HG03354 (cell line): ENCODE results near the gene VSTM2B.
"Not testable (repeated sequence)": the region's sequence is repeated elsewhere in the genome, so short reads cannot be mapped to it uniquely, and the experiment has no call there.

ENCODE experiments used
- ATAC-seq: cut with Tn5 transposase; IDR thresholded peaks from one replicate; pipeline ENCODE4 v1.9.1; 2021; ENCODE audit warnings: mild to moderate bottlenecking; ENCODE audit not compliant: unreplicated experiment, poor library complexity, severe bottlenecking

VSTM2B gene

DNA sequence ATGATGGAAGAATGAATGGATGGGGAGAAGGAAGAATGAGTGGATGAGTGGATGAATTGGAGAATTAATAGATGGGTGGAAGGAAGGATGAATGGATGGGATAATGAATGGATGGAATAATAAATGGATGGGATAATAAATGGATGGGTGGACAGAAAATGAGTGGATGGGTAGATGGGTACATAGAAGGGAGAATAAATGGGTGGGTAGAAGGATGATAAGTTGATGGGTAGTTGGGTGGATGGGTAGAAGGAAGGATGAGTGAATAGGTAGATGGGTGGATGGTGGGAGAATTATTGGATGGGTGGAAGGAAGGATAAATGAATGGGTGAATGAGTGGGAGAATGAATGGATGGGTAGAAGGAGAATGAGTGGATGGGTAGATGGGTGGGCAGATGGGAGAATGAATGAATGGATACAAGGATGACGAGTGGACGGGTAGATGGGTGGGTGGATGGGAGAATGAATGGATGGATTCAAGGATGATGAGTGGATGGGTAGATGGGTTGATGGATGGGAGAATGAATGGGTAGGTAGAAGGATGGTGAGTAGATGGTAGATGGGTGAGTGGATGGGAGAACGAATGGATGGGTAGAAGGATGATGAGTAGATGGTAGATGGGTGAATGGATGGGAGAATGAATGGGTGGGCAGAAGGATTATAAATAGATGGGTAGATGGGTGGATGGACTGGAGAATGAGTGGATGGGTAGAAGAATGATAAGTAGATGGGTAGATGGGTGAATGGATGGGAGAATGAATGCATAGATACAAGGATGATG lies 15.9 kb downstream of the VSTM2B start:
- ATAC-seq, result no peak

DNA sequence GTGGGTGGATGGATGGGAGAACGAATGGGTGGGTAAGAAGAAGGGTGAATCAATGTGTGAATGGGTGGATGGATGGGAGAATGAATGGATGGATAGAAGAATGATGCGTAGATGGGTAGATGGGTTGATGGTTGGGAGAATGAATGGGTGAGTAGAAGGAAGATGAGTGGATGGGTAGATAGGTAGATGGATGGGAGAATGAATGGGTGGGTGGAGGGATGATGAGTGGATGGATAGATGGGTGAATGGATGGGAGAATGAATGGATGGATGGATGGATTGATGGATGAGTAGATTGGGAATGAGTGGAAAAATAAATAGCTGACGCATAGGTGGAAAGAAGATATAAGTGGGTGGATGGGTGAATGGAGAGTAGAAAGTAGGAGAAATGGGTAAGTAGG lies 16.5 kb downstream of the VSTM2B start:
- no peak for ATAC-seq

- no peak for ATAC-seq
Observed at GRCh38 chr19:29542776-29543175, 17.0 kb downstream of the VSTM2B start.

GRCh38 chr19:29543381-29543780 lies 17.6 kb downstream of the VSTM2B start:
- ATAC-seq, result no peak

DNA sequence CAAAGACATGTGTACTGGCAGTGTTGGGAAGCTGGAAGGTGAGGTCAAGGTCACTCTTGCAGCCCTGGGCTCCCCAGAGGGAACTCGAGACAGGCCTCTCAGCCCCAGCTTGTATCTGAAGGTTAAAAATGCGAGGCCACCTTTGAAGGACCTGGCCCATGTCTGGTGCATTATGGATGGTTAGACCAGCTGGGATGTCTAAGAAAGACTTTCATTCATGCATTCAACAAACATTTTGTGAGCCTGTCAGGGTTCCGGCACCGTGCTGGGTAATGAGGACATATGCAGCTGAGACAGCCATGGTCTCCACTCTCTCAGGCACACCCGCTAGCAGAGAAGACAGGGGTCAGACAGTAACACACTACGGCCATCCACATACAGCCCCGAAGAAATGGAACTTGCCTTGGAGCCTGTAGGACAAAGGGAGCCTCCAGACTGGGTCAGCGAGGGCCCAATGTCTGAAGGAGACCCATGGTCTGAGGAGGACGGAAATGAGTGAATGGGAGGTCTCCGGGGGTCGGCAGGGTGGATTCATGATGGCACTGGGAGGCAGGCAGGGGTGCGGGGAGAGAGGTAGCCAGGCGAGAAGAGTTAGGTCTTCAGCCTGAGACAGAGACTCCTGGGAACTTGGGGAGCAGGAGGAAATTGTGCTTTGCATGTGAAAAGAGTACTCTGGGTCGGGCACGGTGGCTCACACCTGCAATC lies 19.0 kb downstream of the VSTM2B start:
- no peak for ATAC-seq

- ATAC-seq, result not testable (repeated sequence)
Observed at GRCh38 chr19:29545447-29545846, 19.7 kb downstream of the VSTM2B start.

- ATAC-seq, result no peak
Observed at GRCh38 chr19:29545866-29546582, 20.2 kb downstream of the VSTM2B start.

DNA sequence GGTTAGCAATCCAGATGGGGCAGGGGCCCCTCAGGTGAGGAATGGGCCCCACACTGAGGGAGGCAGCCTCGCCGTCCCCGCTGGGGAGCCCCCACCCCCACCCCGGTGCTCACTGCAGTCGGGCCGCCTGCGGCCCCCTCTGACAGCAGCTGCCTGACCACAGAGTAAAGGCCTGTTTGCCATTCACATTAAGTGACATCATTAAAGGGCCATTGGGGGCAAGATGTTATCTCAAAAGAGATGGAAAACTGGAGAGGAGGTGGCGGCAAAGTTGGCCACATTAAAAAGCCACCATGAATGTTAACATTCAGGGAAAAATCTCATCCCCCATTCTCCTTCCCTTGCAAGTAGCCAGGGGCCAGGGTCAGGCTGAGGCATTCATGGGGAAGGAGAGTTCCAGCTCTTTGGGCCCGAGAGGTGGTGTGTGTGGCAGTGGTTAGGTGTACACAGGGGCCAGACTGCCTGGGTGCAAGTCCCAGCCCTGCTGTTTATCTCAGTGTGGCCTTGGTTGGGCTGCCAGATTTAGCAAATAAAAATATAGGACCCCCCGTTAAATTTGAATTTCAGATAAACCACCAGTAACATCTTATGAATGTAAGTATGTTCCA lies 20.9 kb downstream of the VSTM2B start:
- ATAC-seq, result no peak

GRCh38 chr19:29547361-29547960 lies 21.7 kb downstream of the VSTM2B start:
- no peak for ATAC-seq

- no peak for ATAC-seq
Observed at GRCh38 chr19:29547981-29548380, 22.2 kb downstream of the VSTM2B start.

GRCh38 chr19:29548483-29549085 lies 22.8 kb downstream of the VSTM2B start:
- no peak for ATAC-seq

GRCh38 chr19:29549105-29550070 lies 23.6 kb downstream of the VSTM2B start:
- no peak for ATAC-seq

DNA sequence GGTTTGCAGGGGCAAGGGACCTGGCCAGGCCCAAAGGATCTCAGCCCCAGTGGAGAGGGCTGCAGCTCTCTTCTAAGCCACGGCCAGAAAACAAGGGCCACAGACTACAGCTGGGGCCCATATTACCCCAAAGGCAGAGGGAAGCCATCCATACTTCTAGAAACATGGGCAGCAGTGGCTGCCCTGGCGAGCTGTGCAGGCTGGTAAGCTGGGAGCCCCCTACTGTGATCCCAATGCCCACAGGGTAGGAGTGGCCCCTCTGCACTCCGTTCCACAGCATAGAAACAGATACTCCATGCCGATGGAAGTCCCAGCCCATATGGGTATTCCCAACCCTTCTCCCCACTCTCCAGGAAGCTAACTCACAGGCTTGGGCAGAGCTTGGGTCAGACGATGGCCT lies 25.1 kb downstream of the VSTM2B start:
- no peak for ATAC-seq

DNA sequence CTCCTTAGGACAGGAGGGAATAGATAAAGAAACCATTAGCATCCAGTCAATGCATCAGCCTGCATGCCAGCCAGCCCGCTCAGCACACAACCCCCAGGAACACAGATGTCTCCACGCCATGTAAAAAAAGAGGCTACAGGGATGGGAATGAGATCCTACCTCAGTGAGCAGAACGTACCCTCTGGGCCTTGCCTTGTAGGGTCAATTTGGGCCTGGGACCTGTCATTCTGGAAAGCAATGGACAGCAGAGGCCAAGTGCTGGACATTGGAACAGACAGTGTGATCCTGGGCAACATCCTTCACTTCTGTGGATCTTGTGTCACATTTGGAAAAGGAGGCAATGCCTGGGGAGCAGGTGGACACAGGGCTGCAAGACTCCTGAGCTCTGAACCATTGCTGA lies 26.0 kb downstream of the VSTM2B start:
- no peak for ATAC-seq

DNA sequence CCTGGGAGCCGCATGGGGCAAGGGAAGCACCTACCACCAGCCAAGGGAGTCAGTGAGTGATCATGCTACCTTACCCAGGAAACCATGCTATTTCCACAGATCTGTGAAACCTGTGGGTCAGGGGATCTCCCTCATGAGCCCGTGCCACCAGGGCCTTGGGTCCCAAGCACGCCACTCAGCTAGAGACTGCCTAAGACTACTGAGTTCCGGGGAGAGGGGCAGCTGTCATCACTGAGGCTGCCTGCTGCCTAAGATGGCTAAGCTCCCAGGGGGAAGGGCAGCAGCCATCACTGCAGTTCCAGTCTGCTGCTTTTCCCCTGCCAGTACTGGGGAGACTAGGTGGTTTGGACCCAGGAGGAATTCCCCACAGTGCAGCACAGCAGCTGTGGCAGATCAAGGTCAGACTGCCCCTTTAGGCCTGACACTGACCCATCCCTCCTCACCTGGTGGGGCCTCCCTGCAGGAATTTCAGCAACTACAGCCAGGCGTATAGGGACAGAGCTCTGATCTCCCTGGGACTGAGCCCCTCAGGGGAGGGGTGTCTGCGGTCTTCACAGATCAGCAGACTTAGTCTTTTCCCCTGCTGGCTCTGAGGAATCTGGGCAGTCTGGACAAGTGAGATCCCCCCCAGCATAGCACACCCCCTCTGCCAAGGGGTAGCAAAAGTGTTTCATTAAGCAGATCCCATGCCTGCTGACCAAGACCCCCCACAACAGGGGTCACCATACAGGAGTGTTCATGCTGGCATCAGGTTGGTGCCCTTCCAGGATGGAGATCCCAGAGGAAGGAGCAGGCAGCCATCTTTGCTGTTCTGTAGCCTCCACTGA lies 26.9 kb downstream of the VSTM2B start:
- no peak for ATAC-seq

DNA sequence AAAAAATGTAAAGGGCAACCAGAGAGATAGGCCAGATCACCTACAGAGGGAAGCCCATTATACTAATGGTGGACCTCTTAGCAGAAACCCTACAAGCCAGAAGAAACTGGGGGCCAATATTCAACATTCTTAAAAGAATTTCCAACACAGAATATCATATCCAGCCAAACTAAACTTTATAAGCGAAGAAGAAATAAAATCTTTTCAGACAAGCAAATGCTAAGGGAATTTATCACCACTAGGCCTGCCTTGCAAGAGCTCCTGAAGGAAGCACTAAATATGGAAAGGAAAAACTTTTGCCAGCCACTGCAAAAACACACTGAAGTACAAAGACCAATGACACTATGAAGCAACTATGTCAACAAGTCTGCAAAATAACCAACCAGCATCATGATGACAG lies 28.4 kb downstream of the VSTM2B start:
- no peak for ATAC-seq

DNA sequence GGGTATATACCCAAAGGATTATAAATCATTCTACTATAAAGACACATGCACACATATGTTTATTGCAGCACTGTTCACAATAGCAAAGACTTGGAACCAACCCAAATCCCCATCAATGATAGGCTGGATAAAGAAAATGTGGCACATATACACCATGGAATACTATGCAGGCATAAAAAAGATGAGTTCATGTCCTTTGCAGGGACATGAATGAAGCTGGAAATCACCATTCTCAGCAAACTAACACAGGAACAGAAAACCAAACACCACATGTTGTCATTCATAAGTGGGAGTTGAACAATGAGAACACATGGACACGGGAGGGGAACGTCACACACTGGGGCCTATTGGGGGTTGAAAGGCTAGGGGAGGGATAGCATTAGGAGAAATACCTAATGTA lies 33.3 kb downstream of the VSTM2B start:
- ATAC-seq, result not testable (repeated sequence)

DNA sequence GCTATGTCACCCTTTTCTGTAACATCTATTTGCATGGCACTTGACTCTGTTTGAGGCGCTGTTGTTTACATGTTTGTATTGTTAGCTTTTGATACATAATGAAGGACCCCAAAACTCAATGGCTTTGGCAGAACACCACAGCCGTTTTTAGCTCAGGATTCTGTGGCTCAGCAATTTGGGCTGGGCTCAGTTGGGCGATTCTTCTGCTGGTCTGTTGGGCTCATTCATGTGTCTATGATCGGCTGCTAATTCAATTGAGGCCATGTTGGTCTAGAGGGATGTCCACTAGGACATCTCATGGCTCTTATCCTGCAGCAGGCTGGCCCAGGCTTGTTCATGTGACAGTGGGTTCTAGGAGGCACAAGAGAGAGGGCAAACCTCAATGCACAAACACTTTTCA lies 33.9 kb downstream of the VSTM2B start:
- no peak for ATAC-seq
